Tibial artery (tissue), 4 donors: ENCODE measurements around the gene CTSZ.

Experiments used
- DNase-seq, 2 donors: peaks; one replicate each; pipeline ENCODE4 v3.0.0-alpha.2; 2019
- H3K27ac ChIP-seq, 2 donors: fragments of 200-600 bp; sonication (generic) in 1 of 2; 1 replicate in 1 of 2; 2 replicates in 1 of 2; pipeline ENCODE4 v1.5.1; 2018 to 2019; ENCODE audit warnings: mild to moderate bottlenecking in 1 of 2
- H3K27me3 ChIP-seq, 2 donors: fragments of 200-600 bp; sonication (generic) in 1 of 2; one replicate each; pipeline versions ENCODE4 v1.5.1 to v1.6.0; 2016 to 2019
- H3K36me3 ChIP-seq, 3 donors: fragments of 200-600 bp; sonication (generic) in 2 of 3; one replicate each; pipeline ENCODE4 v1.5.1; 2016 to 2019; ENCODE audit warnings: mild to moderate bottlenecking in 2 of 3
- H3K4me1 ChIP-seq, 4 donors: fragments of 200-600 bp; sonication (generic) in 2 of 4; 1 replicate in 3 of 4; 2 replicates in 1 of 4; pipeline ENCODE4 v1.5.1; 2016 to 2019
- H3K4me3 ChIP-seq, 2 donors: fragments of 200-600 bp; sonication (generic) in 1 of 2; 1 replicate in 1 of 2; 2 replicates in 1 of 2; pipeline ENCODE4 v1.5.1; 2018 to 2019; ENCODE audit warnings: mild to moderate bottlenecking in 2 of 2
- H3K9me3 ChIP-seq, 3 donors: fragments of 200-600 bp; sonication (generic) in 1 of 3; one replicate each; pipeline ENCODE4 v1.5.1; 2016 to 2019
- intact Hi-C: fragments of 100-400 bp; cut with DNase I; formaldehyde crosslinking; loops from one replicate; pipeline ENCODE4 v1.15.0; 2023; ENCODE audit warnings: low total_unique reads
- TF ChIP-seq, protein P1 (sequence below), 2 experiments: fragments of 200-600 bp in 1 of 2; fragments of 450-650 bp in 1 of 2; IDR thresholded peaks; one replicate each; pipeline ENCODE4 v1.5.1; 2017 to 2019; ENCODE audit warnings: antibody characterized with exemption in 2 of 2, mild to moderate bottlenecking in 1 of 2, moderate library complexity in 1 of 2

CTSZ gene

DNA sequence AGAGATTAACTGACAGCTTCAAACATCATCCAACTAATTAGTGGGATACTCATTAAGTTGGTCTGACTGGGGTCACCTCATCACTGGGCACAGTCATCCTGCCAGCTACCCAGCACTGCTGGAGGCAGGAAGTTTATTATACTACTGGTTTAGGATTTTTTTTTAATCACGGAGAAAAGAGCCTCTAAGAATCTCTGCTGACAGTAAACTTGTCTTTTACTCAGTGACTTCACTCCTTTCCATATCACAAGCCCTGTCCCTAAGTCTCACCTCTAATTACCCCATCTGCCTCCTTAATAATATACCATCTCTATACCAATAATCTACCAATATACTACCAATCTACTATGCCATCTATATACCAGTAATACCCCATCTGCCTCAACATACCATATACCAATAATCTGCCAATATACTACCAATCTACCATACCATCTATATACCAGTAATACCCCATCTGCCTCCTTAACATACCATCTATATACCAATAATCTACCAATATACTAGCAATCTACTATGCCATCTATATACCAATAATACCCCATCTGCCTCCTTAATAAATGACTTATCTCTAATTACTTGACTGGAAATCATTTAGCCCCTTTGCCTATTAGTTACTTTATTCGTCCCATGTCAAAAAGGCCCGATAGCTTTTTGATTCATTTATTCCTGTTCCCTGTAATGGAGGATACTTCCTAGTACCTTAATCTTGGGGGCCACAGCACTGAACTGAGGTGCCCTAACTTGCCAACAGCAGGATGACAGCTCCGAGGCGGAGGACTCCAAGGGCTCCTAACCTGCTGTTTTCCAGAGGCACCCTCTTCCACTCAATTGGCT is 20.1 kb upstream of the CTSZ start:
- intact Hi-C loops: no loop called here
- no peaks in the 10 kb centered on the region for H3K9me3 ChIP-seq
- DNase-seq: no peak
- H3K27ac ChIP-seq: no peak overlapping the region
- H3K27me3 ChIP-seq: no peaks in the 10 kb centered on the region
- peaks cover 50 to 76% (median 52%) of the 10 kb centered on the region in 3 donors for H3K36me3 ChIP-seq
- H3K4me3 ChIP-seq: no peak overlapping the region
- H3K4me1 ChIP-seq: peaks cover 0 to 50% (median 35%) of the 10 kb centered on the region in 4 donors
- TF ChIP-seq, protein P1, sequence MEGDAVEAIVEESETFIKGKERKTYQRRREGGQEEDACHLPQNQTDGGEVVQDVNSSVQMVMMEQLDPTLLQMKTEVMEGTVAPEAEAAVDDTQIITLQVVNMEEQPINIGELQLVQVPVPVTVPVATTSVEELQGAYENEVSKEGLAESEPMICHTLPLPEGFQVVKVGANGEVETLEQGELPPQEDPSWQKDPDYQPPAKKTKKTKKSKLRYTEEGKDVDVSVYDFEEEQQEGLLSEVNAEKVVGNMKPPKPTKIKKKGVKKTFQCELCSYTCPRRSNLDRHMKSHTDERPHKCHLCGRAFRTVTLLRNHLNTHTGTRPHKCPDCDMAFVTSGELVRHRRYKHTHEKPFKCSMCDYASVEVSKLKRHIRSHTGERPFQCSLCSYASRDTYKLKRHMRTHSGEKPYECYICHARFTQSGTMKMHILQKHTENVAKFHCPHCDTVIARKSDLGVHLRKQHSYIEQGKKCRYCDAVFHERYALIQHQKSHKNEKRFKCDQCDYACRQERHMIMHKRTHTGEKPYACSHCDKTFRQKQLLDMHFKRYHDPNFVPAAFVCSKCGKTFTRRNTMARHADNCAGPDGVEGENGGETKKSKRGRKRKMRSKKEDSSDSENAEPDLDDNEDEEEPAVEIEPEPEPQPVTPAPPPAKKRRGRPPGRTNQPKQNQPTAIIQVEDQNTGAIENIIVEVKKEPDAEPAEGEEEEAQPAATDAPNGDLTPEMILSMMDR (IDR thresholded peaks at IDR 0.05): no peak

DNA sequence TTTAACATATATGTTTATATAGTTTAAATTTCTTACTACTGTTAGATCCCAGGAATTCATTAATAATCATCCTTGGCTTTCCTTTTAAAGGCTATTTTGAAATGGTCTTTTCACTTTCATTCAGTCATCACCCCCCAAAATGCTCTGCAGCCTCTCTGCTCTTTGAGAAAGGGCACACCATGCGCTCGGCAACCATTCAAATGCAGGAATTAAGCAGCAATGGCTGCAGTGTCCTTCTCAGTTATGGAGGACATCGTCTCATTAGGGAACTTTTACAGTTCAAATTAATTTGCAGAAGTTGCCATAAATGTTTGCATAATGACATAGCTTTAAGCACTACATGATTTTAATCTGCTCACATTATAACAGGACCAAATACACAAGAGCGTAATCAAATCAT is 18.5 kb upstream of the CTSZ start:
- Histone ChIP-seq H3K36me3 (peaks cover 50 to 76% (median 52%) of the 10 kb centered on the region in 3 donors), H3K9me3 (no peaks in the 10 kb centered on the region), H3K4me3 (no peak overlapping the region), H3K27ac (no peak overlapping the region), H3K4me1 (peaks cover 0 to 39% (median 26%) of the 10 kb centered on the region in 4 donors), H3K27me3 (no peaks in the 10 kb centered on the region)
- DNase-seq: no peak
- intact Hi-C loops: no loop called here
- TF ChIP-seq, protein P1 (IDR thresholded peaks at IDR 0.05): no peak

DNA sequence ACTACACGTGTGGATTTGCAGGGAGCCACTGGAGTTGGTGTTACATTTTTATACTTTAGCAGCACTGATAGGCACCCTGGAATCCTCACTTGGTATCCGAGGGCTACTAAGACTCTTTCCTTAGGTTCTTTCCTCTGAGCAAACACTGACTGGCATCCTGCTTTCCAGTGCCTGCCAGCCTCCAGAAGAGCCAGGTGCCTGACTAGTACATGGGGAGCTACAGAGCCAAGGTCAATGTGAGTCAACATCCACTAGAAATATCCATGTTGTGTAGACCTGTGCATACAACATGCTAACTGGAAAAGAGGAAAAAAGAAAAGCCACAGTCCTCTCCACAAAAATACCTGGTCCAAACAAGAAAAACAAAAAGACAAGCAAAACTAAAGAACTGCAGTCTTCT is 18.0 kb upstream of the CTSZ start:
- no peak overlapping the region for H3K27ac ChIP-seq
- H3K4me3 ChIP-seq: no peak overlapping the region
- H3K9me3 ChIP-seq: no peaks in the 10 kb centered on the region
- H3K36me3 ChIP-seq: peaks cover 50 to 74% (median 50%) of the 10 kb centered on the region in 3 donors
- peaks cover 0 to 34% (median 24%) of the 10 kb centered on the region in 4 donors for H3K4me1 ChIP-seq
- DNase-seq: no peak
- TF ChIP-seq, protein P1 (IDR thresholded peaks at IDR 0.05): no peak
- H3K27me3 ChIP-seq: no peaks in the 10 kb centered on the region
- intact Hi-C loops: no loop called here

DNA sequence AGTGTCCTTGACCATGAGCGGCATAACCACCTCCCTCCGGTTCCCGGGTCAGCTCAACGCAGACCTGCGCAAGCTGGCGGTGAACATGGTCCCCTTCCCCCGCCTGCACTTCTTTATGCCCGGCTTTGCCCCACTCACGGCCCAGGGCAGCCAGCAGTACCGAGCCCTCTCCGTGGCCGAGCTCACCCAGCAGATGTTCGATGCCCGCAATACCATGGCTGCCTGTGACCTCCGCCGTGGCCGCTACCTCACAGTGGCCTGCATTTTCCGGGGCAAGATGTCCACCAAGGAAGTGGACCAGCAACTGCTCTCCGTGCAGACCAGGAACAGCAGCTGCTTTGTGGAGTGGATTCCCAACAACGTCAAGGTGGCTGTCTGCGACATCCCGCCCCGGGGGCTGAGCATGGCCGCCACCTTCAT is 17.1 kb upstream of the CTSZ start:
- Histone ChIP-seq H3K27me3 (no peaks in the 10 kb centered on the region), H3K36me3 (peaks cover 40 to 65% (median 47%) of the 10 kb centered on the region in 3 donors), H3K4me1 (peaks cover 0 to 25% (median 15%) of the 10 kb centered on the region in 4 donors), H3K4me3 (no peak overlapping the region), H3K27ac (no peak overlapping the region), H3K9me3 (no peaks in the 10 kb centered on the region)
- TF ChIP-seq, protein P1 (IDR thresholded peaks at IDR 0.05): no peak
- no peak for DNase-seq
- intact Hi-C loops: no loop called here

DNA sequence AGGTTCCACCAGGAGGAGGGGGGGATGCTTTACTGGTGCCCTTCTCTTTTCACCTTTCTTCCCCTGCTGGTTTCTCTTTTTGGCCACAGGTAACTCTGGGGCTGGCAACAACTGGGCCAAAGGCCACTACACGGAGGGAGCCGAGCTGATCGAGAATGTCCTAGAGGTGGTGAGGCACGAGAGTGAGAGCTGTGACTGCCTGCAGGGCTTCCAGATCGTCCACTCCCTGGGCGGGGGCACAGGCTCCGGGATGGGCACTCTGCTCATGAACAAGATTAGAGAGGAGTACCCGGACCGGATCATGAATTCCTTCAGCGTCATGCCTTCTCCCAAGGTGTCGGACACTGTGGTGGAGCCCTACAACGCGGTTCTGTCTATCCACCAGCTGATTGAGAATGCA is 16.6 kb upstream of the CTSZ start:
- no peak overlapping the region for H3K4me3 ChIP-seq
- TF ChIP-seq, protein P1 (IDR thresholded peaks at IDR 0.05): no peak
- H3K9me3 ChIP-seq: no peaks in the 10 kb centered on the region
- no peak for DNase-seq
- peaks cover 35 to 60% (median 42%) of the 10 kb centered on the region in 3 donors for H3K36me3 ChIP-seq
- intact Hi-C loops: no loop called here
- H3K27me3 ChIP-seq: no peaks in the 10 kb centered on the region
- no peak overlapping the region for H3K27ac ChIP-seq
- peaks cover 0 to 20% (median 10%) of the 10 kb centered on the region in 4 donors for H3K4me1 ChIP-seq
